Left ventricle myocardium inferior (tissue), 1 donor: ENCODE measurements around the gene SH3PXD2A. TPM values are rescaled to one million over a fixed set of nuclear protein-coding genes. Genes with fewer than 3 reads are reported as not detected.

Experiments
- DNase-seq: peaks from one replicate; pipeline ENCODE4 v3.0.0-alpha.2; 2020
- H3K27ac ChIP-seq: fragments of 200-600 bp; replicated peaks from 2 replicates; pipeline ENCODE4 v1.8.0; 2021
- H3K27me3 ChIP-seq: fragments of 200-600 bp; 2 replicates; pipeline ENCODE4 v1.8.0; 2021; ENCODE audit warnings: low read depth
- H3K36me3 ChIP-seq: fragments of 200-600 bp; 2 replicates; pipeline ENCODE4 v1.8.0; 2021
- H3K4me1 ChIP-seq: fragments of 200-600 bp; 2 replicates; pipeline ENCODE4 v1.8.0; 2021
- H3K4me3 ChIP-seq: fragments of 200-600 bp; 2 replicates; pipeline ENCODE4 v1.8.0; 2021; ENCODE audit warnings: mild to moderate bottlenecking, moderate library complexity
- H3K9me3 ChIP-seq: fragments of 200-600 bp; replicated peaks from 2 replicates; pipeline ENCODE4 v1.8.0; 2021
- intact Hi-C: fragments of 100-400 bp; cut with micrococcal nuclease; formaldehyde crosslinking; loops from one replicate; pipeline ENCODE4 v1.11.0; 2022
- total RNA-seq: library from RNA; stranded (reverse); fragmentation: NEBNext Ultra II Directional; extraction: Animal tissue kit (Norgen Biotek cat#: 25700); gene quantifications from one replicate; pipeline ENCODE4 v1.2.1, GENCODE V29; 2021
- TF ChIP-seq, protein P1 (sequence below): fragments of 200-600 bp; IDR thresholded peaks from 2 replicates; pipeline ENCODE4 v1.8.0; 2021; ENCODE audit warnings: antibody characterized with exemption, mild to moderate bottlenecking, borderline replicate concordance
- donor health status: DM: no; HTN: yes; CAD: no; lungs with severe emphysema.

SH3PXD2A gene
- total RNA-seq, 1 donor from 2014 or later, result 34.4 TPM

GRCh38 chr10:103582331-103583123 lies 272.8 kb downstream of the SH3PXD2A start:
- no peak for DNase-seq
- Histone ChIP-seq H3K4me1 (peaks cover 21% of the 10 kb centered on the region), H3K36me3 (peaks cover 4% of the 10 kb centered on the region), H3K27me3 (peaks cover 54% of the 10 kb centered on the region), H3K9me3 (peaks cover 3% of the 10 kb centered on the region), H3K4me3 (no peak overlapping the region), H3K27ac (no peak overlapping the region)
- TF ChIP-seq, protein P1, sequence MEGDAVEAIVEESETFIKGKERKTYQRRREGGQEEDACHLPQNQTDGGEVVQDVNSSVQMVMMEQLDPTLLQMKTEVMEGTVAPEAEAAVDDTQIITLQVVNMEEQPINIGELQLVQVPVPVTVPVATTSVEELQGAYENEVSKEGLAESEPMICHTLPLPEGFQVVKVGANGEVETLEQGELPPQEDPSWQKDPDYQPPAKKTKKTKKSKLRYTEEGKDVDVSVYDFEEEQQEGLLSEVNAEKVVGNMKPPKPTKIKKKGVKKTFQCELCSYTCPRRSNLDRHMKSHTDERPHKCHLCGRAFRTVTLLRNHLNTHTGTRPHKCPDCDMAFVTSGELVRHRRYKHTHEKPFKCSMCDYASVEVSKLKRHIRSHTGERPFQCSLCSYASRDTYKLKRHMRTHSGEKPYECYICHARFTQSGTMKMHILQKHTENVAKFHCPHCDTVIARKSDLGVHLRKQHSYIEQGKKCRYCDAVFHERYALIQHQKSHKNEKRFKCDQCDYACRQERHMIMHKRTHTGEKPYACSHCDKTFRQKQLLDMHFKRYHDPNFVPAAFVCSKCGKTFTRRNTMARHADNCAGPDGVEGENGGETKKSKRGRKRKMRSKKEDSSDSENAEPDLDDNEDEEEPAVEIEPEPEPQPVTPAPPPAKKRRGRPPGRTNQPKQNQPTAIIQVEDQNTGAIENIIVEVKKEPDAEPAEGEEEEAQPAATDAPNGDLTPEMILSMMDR, result no peak
- intact Hi-C loops, result no loop called here

GRCh38 chr10:103581499-103581898 lies 273.9 kb downstream of the SH3PXD2A start:
- Histone ChIP-seq H3K9me3 (no peaks in the 10 kb centered on the region), H3K27ac (no peak overlapping the region)
- no peak for DNase-seq

GRCh38 chr10:103580430-103580829 lies 274.9 kb downstream of the SH3PXD2A start:
- Histone ChIP-seq H3K27me3 (peaks cover 62% of the 10 kb centered on the region), H3K4me1 (peaks cover 21% of the 10 kb centered on the region), H3K4me3 (no peak overlapping the region), H3K27ac (no peak overlapping the region), H3K9me3 (no peaks in the 10 kb centered on the region), H3K36me3 (no peaks in the 10 kb centered on the region)
- DNase-seq, result no peak
- TF ChIP-seq, protein P1, result no peak
- intact Hi-C loops, result no loop called here

More at GRCh38 chr10:103581499-103581898, 273.9 kb downstream of the SH3PXD2A start:
- Histone ChIP-seq H3K4me3 (no peak overlapping the region), H3K27me3 (peaks cover 54% of the 10 kb centered on the region), H3K36me3 (no peaks in the 10 kb centered on the region), H3K4me1 (peaks cover 21% of the 10 kb centered on the region)
- TF ChIP-seq, protein P1, result no peak
- intact Hi-C loops, result no loop called here

- Histone ChIP-seq H3K27ac (no peak overlapping the region), H3K4me1 (peaks cover 21% of the 10 kb centered on the region), H3K27me3 (peaks cover 63% of the 10 kb centered on the region), H3K9me3 (no peaks in the 10 kb centered on the region), H3K36me3 (no peaks in the 10 kb centered on the region), H3K4me3 (no peak overlapping the region)
- no peak for DNase-seq
- intact Hi-C loops, result no loop called here
- TF ChIP-seq, protein P1, result no peak
Measured at GRCh38 chr10:103580011-103580410, 275.4 kb downstream of the SH3PXD2A start.

DNA sequence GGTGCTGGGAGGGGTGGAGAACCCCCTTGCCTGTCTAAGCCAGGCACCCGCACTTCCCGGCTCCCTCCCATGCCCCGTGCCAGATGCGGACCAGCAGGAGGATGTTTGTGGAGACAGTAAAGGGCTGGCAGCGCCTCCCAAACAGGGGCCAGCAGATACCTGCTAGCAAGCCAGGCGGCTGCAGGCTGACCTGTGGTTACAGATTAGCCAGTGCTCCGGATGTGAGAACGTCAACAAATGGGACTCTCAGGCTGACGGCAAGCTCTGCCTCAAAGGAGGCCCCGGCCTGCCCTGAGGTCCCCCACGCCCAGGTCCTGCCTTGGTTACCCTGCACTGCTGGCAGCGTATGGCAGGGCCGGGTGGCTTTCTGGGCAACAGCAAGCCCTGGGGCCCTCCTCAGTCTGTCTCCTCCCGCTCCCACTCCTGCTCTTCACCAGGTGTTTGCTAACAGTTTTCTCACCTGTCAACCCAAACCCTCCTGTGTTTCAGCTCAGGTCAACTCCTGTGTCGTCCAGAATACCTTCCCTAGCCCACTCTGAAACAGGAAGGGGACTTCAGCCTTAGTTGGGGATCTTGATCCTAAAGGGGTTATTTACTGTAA lies 276.5 kb downstream of the SH3PXD2A start:
- no peak overlapping the region for H3K27ac ChIP-seq
- H3K36me3 ChIP-seq, result no peaks in the 10 kb centered on the region

More for the DNA sequence above, 276.5 kb downstream of the SH3PXD2A start:
- intact Hi-C loops, result no loop called here
- Histone ChIP-seq H3K27me3 (peaks cover 62% of the 10 kb centered on the region), H3K4me3 (no peak overlapping the region), H3K4me1 (peaks cover 12% of the 10 kb centered on the region), H3K9me3 (no peaks in the 10 kb centered on the region)
- TF ChIP-seq, protein P1, result no peak
- DNase-seq, result no peak
